Measurements from ENCODE around the gene UNC79.
"Not testable (repeated sequence)": the region's sequence is repeated elsewhere in the genome, so short reads cannot be mapped to it uniquely, and the experiment has no call there.

UNC79 gene

GRCh38 chr14:93430315-93431035 lies at the start of gene UNC79:
TSS of gene UNC79 (plus strand) at chr14:93430939. CDS start at chr14:93431030, 91 bp downstream.
- H3K4me3 ChIP-seq (ENCODE audit: low read depth in 1 of 2, low read length in 2 of 2): peak within 1 kb of the TSS; percentile 16 to 58
- peaks cover 24% of the 10 kb centered on the region for H3K27me3 ChIP-seq (ENCODE audit: low read depth, low read length)
- H3K9me3 ChIP-seq (ENCODE audit: control insufficient read depth in 1 of 2, low read length in 2 of 2): peaks cover 2 to 3% of the 10 kb centered on the region in 2 donors
- H3K36me3 ChIP-seq (ENCODE audit: control insufficient read depth in 1 of 2, insufficient read depth in 2 of 2, low read length in 2 of 2): no peaks in the 10 kb centered on the region
- peaks cover 0 to 7% of the 10 kb centered on the region in 2 donors for H3K4me1 ChIP-seq (ENCODE audit: control insufficient read depth in 1 of 2, insufficient read depth in 2 of 2, low read length in 2 of 2)
- no peak within 1 kb of the TSS for H3K27ac ChIP-seq (ENCODE audit: low read length)

GRCh38 chr14:93381644-93382043 lies 49.1 kb upstream of the UNC79 start:
- Histone ChIP-seq H3K4me3 (ENCODE audit: low read depth in 1 of 2, low read length in 2 of 2) (no peak overlapping the region), H3K27ac (ENCODE audit: low read length) (no peak overlapping the region), H3K9me3 (ENCODE audit: control insufficient read depth in 1 of 2, low read length in 2 of 2) (no peaks in the 10 kb centered on the region), H3K27me3 (ENCODE audit: low read depth, low read length) (no peaks in the 10 kb centered on the region), H3K36me3 (ENCODE audit: control insufficient read depth in 1 of 2, insufficient read depth in 2 of 2, low read length in 2 of 2) (no peaks in the 10 kb centered on the region), H3K4me1 (ENCODE audit: control insufficient read depth in 1 of 2, insufficient read depth in 2 of 2, low read length in 2 of 2) (no peaks in the 10 kb centered on the region)

GRCh38 chr14:93384256-93384655 lies 46.5 kb upstream of the UNC79 start:
- not testable (repeated sequence) for H3K27ac ChIP-seq (ENCODE audit: low read length); H3K4me1 ChIP-seq (ENCODE audit: control insufficient read depth in 1 of 2, insufficient read depth in 2 of 2, low read length in 2 of 2); H3K36me3 ChIP-seq (ENCODE audit: control insufficient read depth in 1 of 2, insufficient read depth in 2 of 2, low read length in 2 of 2); H3K9me3 ChIP-seq (ENCODE audit: control insufficient read depth in 1 of 2, low read length in 2 of 2); H3K4me3 ChIP-seq (ENCODE audit: low read depth in 1 of 2, low read length in 2 of 2); H3K27me3 ChIP-seq (ENCODE audit: low read depth, low read length)

- no peak overlapping the region for H3K27ac ChIP-seq (ENCODE audit: low read length)
- no peak overlapping the region for H3K4me3 ChIP-seq (ENCODE audit: low read depth in 1 of 2, low read length in 2 of 2)
- H3K27me3 ChIP-seq (ENCODE audit: low read depth, low read length): no peaks in the 10 kb centered on the region
- no peaks in the 10 kb centered on the region for H3K4me1 ChIP-seq (ENCODE audit: control insufficient read depth in 1 of 2, insufficient read depth in 2 of 2, low read length in 2 of 2)
- H3K9me3 ChIP-seq (ENCODE audit: control insufficient read depth in 1 of 2, low read length in 2 of 2): peaks cover 9 to 11% of the 10 kb centered on the region in 2 donors
- H3K36me3 ChIP-seq (ENCODE audit: control insufficient read depth in 1 of 2, insufficient read depth in 2 of 2, low read length in 2 of 2): no peaks in the 10 kb centered on the region
Measured at GRCh38 chr14:93395231-93395630, 35.5 kb upstream of the UNC79 start.

- Histone ChIP-seq H3K4me1 (ENCODE audit: control insufficient read depth in 1 of 2, insufficient read depth in 2 of 2, low read length in 2 of 2) (no peaks in the 10 kb centered on the region), H3K4me3 (ENCODE audit: low read depth in 1 of 2, low read length in 2 of 2) (no peak overlapping the region), H3K36me3 (ENCODE audit: control insufficient read depth in 1 of 2, insufficient read depth in 2 of 2, low read length in 2 of 2) (no peaks in the 10 kb centered on the region), H3K27ac (ENCODE audit: low read length) (no peak overlapping the region), H3K27me3 (ENCODE audit: low read depth, low read length) (no peaks in the 10 kb centered on the region), H3K9me3 (ENCODE audit: control insufficient read depth in 1 of 2, low read length in 2 of 2) (peaks cover 9 to 11% of the 10 kb centered on the region in 2 donors)
Measured at GRCh38 chr14:93396456-93396855, 34.3 kb upstream of the UNC79 start.

GRCh38 chr14:93398491-93398890 lies 32.2 kb upstream of the UNC79 start:
- Histone ChIP-seq H3K4me1 (ENCODE audit: control insufficient read depth in 1 of 2, insufficient read depth in 2 of 2, low read length in 2 of 2) (no peaks in the 10 kb centered on the region), H3K9me3 (ENCODE audit: control insufficient read depth in 1 of 2, low read length in 2 of 2) (peaks cover 9 to 11% of the 10 kb centered on the region in 2 donors), H3K36me3 (ENCODE audit: control insufficient read depth in 1 of 2, insufficient read depth in 2 of 2, low read length in 2 of 2) (no peaks in the 10 kb centered on the region), H3K27ac (ENCODE audit: low read length) (no peak overlapping the region), H3K4me3 (ENCODE audit: low read depth in 1 of 2, low read length in 2 of 2) (no peak overlapping the region), H3K27me3 (ENCODE audit: low read depth, low read length) (no peaks in the 10 kb centered on the region)

- H3K9me3 ChIP-seq (ENCODE audit: control insufficient read depth in 1 of 2, low read length in 2 of 2): no peaks in the 10 kb centered on the region
- no peaks in the 10 kb centered on the region for H3K36me3 ChIP-seq (ENCODE audit: control insufficient read depth in 1 of 2, insufficient read depth in 2 of 2, low read length in 2 of 2)
- no peak overlapping the region for H3K4me3 ChIP-seq (ENCODE audit: low read depth in 1 of 2, low read length in 2 of 2)
- H3K4me1 ChIP-seq (ENCODE audit: control insufficient read depth in 1 of 2, insufficient read depth in 2 of 2, low read length in 2 of 2): no peaks in the 10 kb centered on the region
- H3K27me3 ChIP-seq (ENCODE audit: low read depth, low read length): no peaks in the 10 kb centered on the region
- no peak overlapping the region for H3K27ac ChIP-seq (ENCODE audit: low read length)
Measured at GRCh38 chr14:93402951-93403350, 27.8 kb upstream of the UNC79 start.

- no peaks in the 10 kb centered on the region for H3K4me1 ChIP-seq (ENCODE audit: control insufficient read depth in 1 of 2, insufficient read depth in 2 of 2, low read length in 2 of 2)
- H3K9me3 ChIP-seq (ENCODE audit: control insufficient read depth in 1 of 2, low read length in 2 of 2): peaks cover 0 to 5% of the 10 kb centered on the region in 2 donors
- no peaks in the 10 kb centered on the region for H3K36me3 ChIP-seq (ENCODE audit: control insufficient read depth in 1 of 2, insufficient read depth in 2 of 2, low read length in 2 of 2)
- no peaks in the 10 kb centered on the region for H3K27me3 ChIP-seq (ENCODE audit: low read depth, low read length)
- no peak overlapping the region for H3K27ac ChIP-seq (ENCODE audit: low read length)
- H3K4me3 ChIP-seq (ENCODE audit: low read depth in 1 of 2, low read length in 2 of 2): no peak overlapping the region
Measured at GRCh38 chr14:93410021-93410420, 20.7 kb upstream of the UNC79 start.

- no peaks in the 10 kb centered on the region for H3K27me3 ChIP-seq (ENCODE audit: low read depth, low read length)
Measured at GRCh38 chr14:93410893-93411292, 19.8 kb upstream of the UNC79 start.

GRCh38 chr14:93425136-93425535 lies 5.6 kb upstream of the UNC79 start:
- not testable (repeated sequence) for H3K27me3 ChIP-seq (ENCODE audit: low read depth, low read length); H3K4me3 ChIP-seq (ENCODE audit: low read depth in 1 of 2, low read length in 2 of 2); H3K27ac ChIP-seq (ENCODE audit: low read length); H3K4me1 ChIP-seq (ENCODE audit: control insufficient read depth in 1 of 2, insufficient read depth in 2 of 2, low read length in 2 of 2); H3K36me3 ChIP-seq (ENCODE audit: control insufficient read depth in 1 of 2, insufficient read depth in 2 of 2, low read length in 2 of 2)
- peaks cover 6 to 14% of the 10 kb centered on the region in 2 donors for H3K9me3 ChIP-seq (ENCODE audit: control insufficient read depth in 1 of 2, low read length in 2 of 2)

More at GRCh38 chr14:93410893-93411292, 19.8 kb upstream of the UNC79 start:
- Histone ChIP-seq H3K27ac (ENCODE audit: low read length) (no peak overlapping the region), H3K4me3 (ENCODE audit: low read depth in 1 of 2, low read length in 2 of 2) (no peak overlapping the region), H3K9me3 (ENCODE audit: control insufficient read depth in 1 of 2, low read length in 2 of 2) (peaks cover 0 to 5% of the 10 kb centered on the region in 2 donors), H3K4me1 (ENCODE audit: control insufficient read depth in 1 of 2, insufficient read depth in 2 of 2, low read length in 2 of 2) (no peaks in the 10 kb centered on the region), H3K36me3 (ENCODE audit: control insufficient read depth in 1 of 2, insufficient read depth in 2 of 2, low read length in 2 of 2) (no peaks in the 10 kb centered on the region)

- H3K27me3 ChIP-seq (ENCODE audit: low read depth, low read length): peaks cover 15% of the 10 kb centered on the region
- H3K4me3 ChIP-seq (ENCODE audit: low read depth in 1 of 2, low read length in 2 of 2): no peak overlapping the region
- peaks cover 0 to 7% of the 10 kb centered on the region in 2 donors for H3K4me1 ChIP-seq (ENCODE audit: control insufficient read depth in 1 of 2, insufficient read depth in 2 of 2, low read length in 2 of 2)
- peaks cover 6 to 14% of the 10 kb centered on the region in 2 donors for H3K9me3 ChIP-seq (ENCODE audit: control insufficient read depth in 1 of 2, low read length in 2 of 2)
- no peak overlapping the region for H3K27ac ChIP-seq (ENCODE audit: low read length)
- H3K36me3 ChIP-seq (ENCODE audit: control insufficient read depth in 1 of 2, insufficient read depth in 2 of 2, low read length in 2 of 2): no peaks in the 10 kb centered on the region
Measured at GRCh38 chr14:93426750-93427149, 4.0 kb upstream of the UNC79 start.

Measured in muscle layer of duodenum (tissue), 2 donors.